NK-92 (cell line): ENCODE results near the gene PRSS8.
"Not testable (repeated sequence)": the region's sequence is repeated elsewhere in the genome, so short reads cannot be mapped to it uniquely, and the experiment has no call there.

ENCODE experiments used
- DNase-seq: peaks from one replicate; lab custom pipeline; 2025; ENCODE audit not compliant: unreplicated experiment; lab: John Stamatoyannopoulos, UW

PRSS8 gene

DNA sequence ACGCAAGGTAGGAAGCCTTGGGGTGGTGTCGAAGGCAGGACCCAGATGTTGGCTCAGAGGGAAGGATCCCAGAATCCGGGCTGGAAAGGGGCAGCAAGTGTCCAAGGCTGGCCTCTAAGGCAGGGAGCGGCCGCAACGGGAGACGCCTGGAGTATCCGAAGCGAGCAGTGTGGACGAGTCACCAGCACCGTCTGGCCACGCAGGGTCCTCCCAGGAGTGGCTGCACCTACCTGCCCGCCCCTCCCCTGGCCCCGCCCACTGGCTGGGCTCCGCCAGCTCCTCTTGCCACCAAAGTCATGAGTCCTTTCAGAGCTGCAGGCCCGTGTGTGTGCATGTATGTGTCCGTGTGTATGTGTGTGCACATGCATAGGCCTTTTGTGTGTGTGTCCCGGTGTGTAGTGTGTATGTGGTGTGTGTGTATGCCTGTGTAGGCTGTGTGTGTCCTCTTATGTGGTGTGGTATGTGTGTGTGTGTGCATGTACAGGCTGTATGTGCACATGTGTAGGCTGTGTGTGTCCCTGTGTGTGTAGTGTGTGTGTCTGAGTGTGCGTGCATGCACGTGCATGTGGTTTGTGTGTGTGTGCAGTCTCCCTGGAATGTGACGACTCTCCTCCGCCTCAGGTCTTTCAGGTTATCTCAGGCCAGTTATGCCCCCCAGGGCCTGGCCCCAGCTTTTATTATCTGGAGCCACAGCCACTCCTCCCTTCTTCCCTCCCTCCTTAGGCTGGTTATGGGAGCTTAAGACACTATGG is at the start of gene PRSS8:
TSS of gene PRSS8 (minus strand) at position 193 of the 752 bp plus-strand sequence. CDS start 229 bp downstream, outside the sequence.
- no peak for DNase-seq

DNA sequence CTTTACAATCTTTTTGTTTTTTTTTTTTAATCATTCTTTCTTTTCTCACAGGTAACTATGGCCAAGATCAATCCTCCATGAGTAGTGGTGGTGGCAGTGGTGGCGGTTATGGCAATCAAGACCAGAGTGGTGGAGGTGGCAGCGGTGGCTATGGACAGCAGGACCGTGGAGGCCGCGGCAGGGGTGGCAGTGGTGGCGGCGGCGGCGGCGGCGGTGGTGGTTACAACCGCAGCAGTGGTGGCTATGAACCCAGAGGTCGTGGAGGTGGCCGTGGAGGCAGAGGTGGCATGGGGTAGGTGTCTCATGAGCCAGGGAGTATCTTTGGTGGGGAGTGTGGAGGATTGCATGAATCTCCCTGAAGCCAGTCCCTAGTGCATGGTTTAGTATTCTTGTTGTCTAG is 49.4 kb upstream of the PRSS8 start:
- DNase-seq, result no peak

DNA sequence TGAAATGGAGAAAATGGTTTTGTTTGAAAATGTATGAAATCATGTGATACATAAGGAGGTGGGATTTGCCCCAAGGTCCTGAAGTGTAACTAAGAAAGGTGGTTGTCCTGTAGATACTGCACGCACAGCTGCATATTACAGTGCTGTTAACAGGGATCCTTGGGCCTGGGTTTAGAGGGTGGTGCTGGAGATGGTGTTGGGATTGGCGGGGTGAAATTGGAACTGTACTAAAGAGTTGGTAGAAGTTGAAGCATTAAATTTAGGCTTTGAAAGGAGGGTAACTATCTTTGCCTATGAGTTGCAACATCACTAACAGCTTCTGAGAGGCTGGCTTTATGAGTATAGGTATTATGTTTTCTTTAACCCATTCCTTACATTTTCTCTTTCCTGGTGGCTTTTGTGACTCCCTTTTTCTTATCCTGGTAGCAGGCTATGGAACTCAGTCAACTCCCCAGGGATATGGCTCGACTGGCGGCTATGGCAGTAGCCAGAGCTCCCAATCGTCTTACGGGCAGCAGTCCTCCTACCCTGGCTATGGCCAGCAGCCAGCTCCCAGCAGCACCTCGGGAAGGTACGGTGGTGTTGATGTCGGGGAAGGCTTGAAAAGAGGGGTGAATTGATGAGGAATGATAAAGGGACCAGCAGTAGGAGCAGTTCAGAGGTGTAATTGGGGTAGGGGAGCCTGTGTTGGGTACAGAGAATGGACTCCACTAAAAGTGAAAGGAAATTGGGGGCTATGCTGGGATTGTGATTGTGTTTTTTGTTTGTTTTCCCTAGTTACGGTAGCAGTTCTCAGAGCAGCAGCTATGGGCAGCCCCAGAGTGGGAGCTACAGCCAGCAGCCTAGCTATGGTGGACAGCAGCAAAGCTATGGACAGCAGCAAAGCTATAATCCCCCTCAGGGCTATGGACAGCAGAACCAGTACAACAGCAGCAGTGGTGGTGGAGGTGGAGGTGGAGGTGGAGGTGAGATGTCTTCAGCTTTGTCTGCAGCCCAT is 48.2 kb upstream of the PRSS8 start:
- no peak for DNase-seq

DNA sequence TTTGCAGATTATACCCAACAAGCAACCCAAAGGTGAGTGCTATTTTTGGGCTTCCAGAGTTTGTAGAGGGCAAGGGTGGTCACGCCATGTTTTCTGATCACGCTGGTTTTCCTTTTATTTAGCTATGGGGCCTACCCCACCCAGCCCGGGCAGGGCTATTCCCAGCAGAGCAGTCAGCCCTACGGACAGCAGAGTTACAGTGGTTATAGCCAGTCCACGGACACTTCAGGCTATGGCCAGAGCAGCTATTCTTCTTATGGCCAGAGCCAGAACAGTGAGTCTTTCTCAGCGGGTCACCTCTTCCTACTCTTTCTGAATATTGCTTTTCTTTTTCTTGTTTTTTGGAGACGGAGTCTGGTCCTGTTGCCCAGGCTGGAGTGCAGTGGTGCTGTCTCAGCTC is 46.9 kb upstream of the PRSS8 start:
- DNase-seq, result no peak

DNA sequence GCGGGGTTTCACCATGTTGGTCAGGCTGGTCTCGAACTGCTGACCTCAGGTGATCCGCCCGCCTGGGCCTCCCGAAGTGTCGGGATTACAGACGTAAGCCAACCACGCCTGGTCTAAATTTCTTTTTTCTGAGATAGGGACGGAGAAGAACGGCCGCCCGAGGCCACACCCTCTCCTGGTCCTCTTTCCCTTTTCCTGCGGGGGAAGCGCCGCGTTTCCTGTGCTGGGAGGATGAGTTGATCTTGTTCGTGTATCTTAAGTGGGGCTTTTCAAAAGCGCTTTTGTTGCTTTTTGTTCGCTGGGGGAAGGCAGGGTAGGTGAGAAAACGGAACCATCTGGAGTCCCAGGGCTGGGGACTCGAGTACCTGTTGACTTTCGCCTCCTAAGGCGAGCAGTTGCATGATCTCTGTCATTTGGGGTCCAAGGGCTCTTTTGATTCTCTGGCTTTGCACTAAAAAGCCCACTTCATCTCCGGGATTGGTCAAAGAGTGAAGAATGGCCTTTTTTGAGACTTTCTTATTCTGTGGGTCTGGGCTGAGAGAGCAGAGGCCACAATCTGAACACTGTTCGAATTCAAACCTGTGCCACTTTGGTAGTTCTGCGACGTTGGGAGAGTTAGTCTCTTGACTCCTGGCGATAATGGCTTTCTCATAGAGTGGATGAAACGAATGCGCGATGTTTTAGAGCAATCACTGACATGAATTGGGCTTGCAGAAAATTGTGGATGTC is 45.7 kb upstream of the PRSS8 start:
- no peak for DNase-seq

DNA sequence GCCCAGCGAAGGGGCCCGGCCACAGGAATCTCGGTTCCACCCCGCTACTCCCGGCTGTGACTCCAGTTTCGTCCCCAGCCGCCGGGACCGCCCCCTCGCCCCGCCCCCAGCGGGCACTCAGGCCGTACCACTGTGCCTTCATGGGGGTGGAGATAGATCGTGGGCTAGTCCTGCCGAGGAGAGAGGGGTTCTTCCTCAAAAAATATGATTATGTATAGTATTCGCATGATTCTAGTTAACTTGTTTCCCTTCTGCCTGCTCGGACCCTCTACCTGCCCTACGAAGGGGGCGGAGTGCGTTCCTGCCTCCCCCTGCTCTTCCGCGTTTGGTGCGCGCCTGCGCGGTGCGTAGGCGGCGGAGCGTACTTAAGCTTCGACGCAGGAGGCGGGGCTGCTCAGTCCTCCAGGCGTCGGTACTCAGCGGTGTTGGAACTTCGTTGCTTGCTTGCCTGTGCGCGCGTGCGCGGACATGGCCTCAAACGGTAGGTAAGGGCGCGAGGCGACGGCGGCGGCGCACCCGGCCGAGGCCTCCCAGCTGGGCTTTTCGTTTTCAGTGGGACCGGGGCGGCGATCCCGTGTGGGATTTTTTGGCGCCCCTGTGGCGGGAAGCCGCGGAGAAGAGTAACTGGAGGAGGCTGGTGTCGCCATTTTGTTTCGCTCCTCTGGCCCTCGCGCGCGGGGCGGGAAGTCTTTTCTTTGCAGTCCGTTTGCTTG is 44.4 kb upstream of the PRSS8 start, which contains the start of gene FUS:
TSS of gene FUS (plus strand) at position 393 of the 713 bp plus-strand sequence. CDS start at position 469, 76 bp downstream.
- peak; percentile 28 for DNase-seq

DNA sequence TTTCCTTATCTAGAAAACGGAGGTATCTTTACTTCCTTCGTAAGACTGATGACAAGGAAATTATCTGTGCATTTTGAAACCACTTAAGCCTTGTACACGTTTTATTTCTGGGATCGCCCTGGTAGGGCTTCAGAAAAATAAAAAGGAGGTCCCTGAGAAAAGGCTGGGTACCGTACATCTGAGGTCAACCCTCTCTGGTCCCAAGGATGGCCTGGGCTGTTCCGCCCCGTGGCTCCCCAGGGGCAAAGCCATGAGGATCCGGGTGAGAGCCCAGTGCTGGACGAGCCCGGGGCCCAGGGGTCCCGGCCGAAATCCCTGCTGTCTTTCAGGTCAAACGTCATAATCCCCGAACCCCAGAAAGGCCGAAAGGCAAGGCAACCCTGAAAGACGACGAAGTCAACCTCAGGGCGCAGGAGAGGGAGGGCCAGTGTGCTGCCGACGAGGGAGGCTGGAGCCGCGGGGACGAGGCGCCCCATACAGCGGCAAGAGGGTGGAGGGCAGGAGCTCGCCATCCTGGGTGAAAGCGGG is 43.8 kb upstream of the PRSS8 start:
- DNase-seq, result no peak

DNA sequence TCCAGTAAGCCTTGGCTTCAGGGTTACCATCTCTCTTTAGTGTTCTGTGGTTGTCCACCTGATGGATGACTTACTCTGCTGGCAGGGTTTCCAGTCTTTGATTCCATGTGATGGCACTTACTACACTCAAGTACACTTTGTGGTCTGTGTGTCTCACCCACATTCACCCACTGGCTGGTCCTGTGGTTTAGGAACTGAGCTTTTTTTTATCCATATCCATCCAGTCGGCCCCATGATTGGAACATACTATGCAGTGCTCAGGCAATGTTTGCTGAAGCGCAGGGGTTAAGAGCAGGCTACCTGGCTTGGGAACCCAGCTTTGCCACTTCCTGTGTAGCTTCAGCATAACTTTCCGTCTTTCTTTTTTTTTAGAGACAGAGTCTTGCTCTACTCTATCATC is 41.6 kb upstream of the PRSS8 start:
- DNase-seq, result no peak

DNA sequence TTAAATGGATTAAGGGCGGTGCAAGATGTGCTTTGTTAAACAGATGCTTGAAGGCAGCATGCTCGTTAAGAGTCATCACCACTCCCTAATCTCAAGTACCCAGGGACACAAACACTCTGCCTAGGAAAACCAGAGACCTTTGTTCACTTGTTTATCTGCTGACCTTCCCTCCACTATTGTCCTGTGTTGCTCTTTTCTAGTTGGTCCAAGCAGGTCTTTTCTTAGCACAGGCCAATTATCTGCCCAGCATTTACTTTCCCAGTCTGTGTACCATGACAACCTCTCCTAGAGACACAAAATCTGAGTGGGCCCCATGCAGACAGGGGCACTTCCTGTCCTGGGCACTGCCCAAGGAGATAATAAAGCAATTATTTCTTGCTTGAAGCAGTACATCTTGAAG is 34.5 kb upstream of the PRSS8 start:
- DNase-seq, result not testable (repeated sequence)

DNA sequence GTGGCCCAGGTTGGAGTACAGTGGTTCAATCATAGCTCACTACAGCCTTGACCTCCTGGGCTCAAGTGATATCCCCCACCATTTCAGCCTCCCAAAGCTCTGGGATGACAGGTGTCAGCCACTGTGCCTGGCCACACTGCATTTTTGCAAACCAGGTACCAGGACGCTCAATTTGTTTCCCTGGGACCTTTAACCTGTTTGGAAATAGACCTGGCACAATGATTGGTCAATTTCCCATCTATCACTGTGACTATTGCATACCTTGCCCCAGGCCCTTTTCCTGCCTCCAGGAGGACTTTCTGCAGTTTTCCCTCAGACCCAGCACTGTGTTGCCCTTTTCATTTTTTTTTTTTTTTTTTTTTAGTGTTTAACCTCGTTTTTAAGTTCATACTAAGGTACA is 33.3 kb upstream of the PRSS8 start:
- no peak for DNase-seq

DNA sequence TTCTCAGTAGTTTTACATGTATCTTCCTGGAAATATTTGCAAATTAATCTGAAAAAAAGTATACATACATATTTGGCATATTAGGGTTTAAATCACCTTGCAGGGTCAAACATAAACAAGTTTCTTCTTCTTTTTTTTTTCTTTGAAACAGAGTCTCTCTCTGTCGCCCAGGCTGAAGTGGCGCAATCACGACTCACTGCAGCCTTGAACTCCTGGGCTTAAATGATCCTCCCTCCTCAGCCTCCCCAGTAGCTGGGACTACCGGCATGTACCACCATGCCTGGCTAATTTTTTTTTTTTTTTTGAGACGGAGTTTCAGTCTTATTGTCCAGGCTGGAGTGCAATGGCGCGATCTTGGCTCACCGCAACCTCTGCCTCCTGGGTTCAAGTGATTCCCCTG is 31.8 kb upstream of the PRSS8 start:
- no peak for DNase-seq

DNA sequence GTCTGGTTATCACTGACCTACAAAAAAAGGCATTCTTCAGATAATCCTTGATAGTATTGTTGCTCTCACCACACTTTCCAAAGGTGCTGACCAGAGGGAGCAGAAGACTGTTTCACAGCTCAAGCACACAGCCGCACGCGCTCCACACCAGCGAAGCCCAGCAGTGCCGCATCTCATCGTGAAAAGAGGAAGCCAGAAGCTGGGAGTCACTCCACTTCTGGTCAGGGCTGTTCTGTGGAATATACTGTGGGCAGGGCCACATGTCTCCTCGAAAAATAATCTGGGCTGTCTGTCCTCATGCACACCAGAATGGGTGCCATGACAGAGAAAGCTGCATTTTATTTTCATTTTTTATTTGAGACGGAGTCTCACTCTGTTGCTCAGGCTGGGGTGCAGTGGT is 21.6 kb upstream of the PRSS8 start:
- DNase-seq, result no peak

DNA sequence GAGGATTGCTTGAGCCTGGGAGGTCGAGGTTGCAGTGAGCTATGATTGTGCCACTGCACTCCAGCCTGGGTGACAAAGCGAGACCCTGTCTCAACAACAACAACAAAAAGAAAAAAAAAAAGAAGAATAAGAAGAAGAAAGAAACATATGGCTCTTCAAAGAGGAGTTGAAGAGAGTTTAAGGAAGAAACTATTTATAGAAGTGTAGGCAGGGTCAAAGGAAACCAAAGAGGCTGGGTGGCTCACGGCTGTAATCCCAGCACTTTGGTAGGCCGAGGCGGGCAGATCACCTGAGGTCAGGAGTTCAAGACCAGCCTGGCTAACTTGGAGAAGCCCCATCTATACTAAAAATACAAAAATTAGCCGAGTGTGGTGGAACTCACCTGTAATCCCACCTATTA is 15.4 kb upstream of the PRSS8 start:
- DNase-seq, result not testable (repeated sequence)

DNA sequence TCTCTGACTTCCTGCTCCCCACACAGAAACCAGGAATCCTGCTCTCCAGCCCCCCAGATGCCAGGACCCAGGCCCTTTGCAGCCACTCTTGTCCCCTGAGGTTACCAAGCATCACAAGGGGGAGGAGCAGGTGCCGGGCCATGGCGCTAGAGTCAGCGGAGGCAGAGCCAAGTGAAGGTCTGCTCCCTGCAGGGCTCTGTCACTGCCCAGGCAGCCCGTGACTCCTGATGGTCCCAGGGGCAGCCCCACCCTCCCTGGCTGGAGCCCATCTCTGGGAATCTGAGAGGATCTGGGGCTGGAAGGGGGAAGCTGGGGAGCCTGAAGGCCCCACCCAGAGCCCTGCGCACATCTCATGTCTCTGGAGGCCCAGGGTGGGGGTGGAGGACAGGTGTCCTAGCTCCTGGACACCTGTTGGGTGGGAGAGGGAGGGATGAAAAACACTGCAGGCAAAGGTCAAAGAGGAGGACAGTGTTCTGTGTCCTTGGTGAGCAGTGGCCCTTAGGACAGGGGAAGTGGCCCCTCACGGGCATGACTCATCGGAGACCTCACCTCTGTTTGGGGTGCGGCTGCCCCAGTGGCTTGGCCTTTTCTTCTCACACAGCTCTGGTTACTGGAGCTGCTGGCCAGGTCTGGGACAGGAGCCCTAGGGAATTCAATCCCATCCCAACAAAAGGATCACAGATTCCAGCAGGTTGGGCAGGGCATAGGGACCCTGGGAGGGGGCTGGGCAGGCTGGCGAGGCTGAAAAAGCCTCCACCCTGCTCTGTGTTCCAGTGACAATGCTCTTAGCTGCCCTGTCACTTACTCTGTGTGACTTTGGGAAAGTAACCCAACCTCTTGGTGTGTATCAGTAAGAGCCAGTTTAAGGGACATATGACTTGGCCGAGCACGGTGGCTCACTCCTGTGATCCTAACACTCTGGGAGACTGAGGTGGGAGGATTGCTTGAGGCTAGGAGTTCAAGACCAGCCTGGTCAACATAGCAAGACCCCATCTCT is 14.7 kb upstream of the PRSS8 start, which contains the start of gene PRSS36:
TSS of gene PRSS36 (minus strand) at position 173 of the 997 bp plus-strand sequence. CDS start at position 142, 31 bp downstream.
- DNase-seq, result no peak

DNA sequence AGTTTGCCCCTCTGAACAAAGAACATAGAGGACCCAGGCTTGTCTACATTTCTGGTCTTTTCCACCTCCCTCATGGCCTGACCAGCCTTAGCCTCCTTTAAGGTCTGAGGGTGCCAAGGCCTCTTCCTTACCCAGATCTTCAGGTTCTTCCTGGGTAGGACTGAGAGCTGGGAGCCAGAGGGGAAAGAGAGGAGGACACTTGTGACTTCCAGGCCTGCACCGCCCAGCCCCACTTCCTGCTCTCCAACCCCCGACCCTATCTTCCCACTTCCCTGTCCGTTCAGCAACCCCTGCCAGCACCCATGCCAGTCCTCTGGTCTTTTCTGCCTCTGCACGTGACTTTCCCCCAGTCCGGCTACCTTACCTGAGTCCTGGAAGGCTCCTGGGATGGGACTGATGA is 13.8 kb upstream of the PRSS8 start:
- no peak for DNase-seq

DNA sequence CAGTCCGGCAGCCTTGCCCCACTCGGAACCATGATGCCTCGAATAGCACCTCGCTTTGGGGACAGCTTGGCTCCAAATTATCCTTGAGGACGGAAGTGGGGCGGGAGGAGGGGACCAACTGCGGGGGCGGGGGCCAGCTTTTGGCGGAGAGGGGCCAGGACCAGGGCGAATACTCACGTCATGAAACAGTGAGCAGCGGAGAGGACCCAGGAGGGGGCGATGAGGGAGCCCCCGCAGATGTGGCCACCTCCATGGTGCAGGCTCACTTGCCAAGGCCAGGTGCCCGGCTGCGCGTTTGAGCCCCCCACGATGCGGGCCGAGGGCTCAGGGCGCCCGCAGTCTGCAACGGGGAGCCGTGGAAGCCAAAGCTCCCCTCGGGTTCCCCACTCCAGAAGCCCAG is 13.4 kb upstream of the PRSS8 start:
- DNase-seq, result no peak

DNA sequence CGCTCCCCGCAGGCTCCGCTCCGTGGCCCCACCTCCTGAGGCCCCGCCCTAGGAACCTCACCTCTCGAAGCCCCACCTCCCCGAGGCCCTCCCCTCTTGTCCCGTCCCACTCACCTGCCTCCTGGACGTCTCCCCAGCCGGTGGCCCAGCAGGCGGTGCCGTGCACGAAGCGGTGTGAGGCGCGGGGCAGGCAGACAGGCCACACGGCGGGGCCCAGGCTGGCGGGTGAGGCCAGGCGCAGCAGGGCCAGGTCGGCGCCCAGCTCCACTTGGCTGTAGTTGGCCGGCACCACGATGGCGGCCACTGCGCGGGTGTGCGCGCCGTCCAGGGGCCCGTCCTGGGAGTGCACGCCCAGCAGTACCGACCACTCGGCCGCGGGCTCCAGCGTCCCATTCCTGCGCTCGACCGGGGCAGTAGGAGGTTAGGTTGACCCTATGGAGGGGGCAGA is 12.8 kb upstream of the PRSS8 start:
- DNase-seq, result no peak

DNA sequence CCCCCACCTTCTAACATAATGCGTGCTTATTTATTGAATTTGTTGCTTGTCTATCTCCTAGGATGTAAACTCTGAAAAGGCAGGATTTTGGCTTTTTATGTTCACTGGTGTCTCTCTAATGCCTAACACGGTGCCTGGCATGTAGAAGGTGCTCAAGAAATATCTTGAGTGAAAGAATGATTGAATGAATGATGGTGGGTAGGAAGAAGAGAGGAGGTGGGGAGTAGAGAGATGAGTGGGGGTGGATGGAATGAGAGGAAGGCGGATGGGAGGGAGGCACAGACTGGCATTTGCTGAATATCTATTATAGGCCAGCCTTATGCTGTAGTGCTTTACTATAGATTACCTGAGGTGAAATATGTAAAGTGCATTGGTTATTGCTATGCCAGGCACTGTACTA is 12.0 kb upstream of the PRSS8 start:
- no peak for DNase-seq
